ENCODE measurements around the gene MIS18BP1. TPM values are rescaled to one million over a fixed set of nuclear protein-coding genes. Genes with fewer than 3 reads are reported as not detected.

Gene MIS18BP1
- total RNA-seq, 2 donors from 2014 or later = 61.0 to 91.8 TPM

GRCh38 chr14:45247427-45247826, 5.6 kb downstream of the MIS18BP1 start:
- no peak overlapping the region for H3K27ac ChIP-seq (ENCODE audit: low read depth, low read length)
- Mint-ChIP-seq H3K4me3 (no peak overlapping the region), H3K27ac (no peak overlapping the region), H3K27me3 (ENCODE audit: insufficient read depth) (no peaks in the 10 kb centered on the region), H3K4me1 (peaks cover 15% of the 10 kb centered on the region), H3K9me3 (peaks cover 4% of the 10 kb centered on the region), H3K36me3 (ENCODE audit: low read depth) (peaks cover 4% of the 10 kb centered on the region)
- H3K4me3 ChIP-seq (ENCODE audit: low read length) = no peak overlapping the region
- no peaks in the 10 kb centered on the region for H3K27me3 ChIP-seq (ENCODE audit: control insufficient read depth, insufficient read depth, low read length, poor library complexity, severe bottlenecking)
- 95% methylated on average over 1 of the region's 1 CpG; no CpG with 5 or more reads in 1 of the 2 experiments for WGBS, 2 experiments (ENCODE audit: insufficient coverage in 1 of 2, insufficient read length in 1 of 2)
- H3K36me3 ChIP-seq (ENCODE audit: control insufficient read depth, insufficient read depth, low read length) = no peaks in the 10 kb centered on the region
- DNase-seq = no peak
- TF ChIP-seq, protein P1, sequence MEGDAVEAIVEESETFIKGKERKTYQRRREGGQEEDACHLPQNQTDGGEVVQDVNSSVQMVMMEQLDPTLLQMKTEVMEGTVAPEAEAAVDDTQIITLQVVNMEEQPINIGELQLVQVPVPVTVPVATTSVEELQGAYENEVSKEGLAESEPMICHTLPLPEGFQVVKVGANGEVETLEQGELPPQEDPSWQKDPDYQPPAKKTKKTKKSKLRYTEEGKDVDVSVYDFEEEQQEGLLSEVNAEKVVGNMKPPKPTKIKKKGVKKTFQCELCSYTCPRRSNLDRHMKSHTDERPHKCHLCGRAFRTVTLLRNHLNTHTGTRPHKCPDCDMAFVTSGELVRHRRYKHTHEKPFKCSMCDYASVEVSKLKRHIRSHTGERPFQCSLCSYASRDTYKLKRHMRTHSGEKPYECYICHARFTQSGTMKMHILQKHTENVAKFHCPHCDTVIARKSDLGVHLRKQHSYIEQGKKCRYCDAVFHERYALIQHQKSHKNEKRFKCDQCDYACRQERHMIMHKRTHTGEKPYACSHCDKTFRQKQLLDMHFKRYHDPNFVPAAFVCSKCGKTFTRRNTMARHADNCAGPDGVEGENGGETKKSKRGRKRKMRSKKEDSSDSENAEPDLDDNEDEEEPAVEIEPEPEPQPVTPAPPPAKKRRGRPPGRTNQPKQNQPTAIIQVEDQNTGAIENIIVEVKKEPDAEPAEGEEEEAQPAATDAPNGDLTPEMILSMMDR (conservative IDR thresholded peaks at IDR 0.05) = no peak
- no peaks in the 10 kb centered on the region for H3K9me3 ChIP-seq (ENCODE audit: control insufficient read depth, low read length)
- H3K9ac ChIP-seq (ENCODE audit: extremely low read depth, low read length, poor library complexity, severe bottlenecking) = no peak overlapping the region
- H3K4me1 ChIP-seq (ENCODE audit: control insufficient read depth, insufficient read depth, low read length) = no peaks in the 10 kb centered on the region

DNA sequence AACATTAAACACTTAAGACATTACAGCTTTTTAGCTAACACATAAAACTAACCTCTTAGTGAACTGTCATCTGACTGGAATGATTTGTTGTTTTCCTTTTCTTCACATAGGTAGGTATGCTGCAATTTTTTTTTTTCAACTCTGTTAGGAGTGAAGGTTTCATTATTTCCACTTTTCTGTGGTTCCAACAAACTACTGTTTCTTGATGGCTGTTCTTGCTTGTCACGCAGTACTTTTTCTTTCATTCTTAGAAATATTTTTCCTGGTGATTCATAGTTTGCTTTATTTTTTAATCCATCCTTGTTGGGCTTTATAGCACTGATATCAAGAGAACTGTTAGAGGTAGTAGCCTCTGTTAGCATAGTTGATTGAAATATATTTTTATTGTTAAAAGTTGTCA, 6.3 kb downstream of the MIS18BP1 start:
- H3K9me3 Mint-ChIP-seq = peaks cover 4% of the 10 kb centered on the region
- H3K27ac ChIP-seq (ENCODE audit: low read depth, low read length) = no peak overlapping the region
- H3K4me1 ChIP-seq (ENCODE audit: control insufficient read depth, insufficient read depth, low read length) = no peaks in the 10 kb centered on the region
- no peak overlapping the region for H3K27ac Mint-ChIP-seq
- H3K4me1 Mint-ChIP-seq = peaks cover 12% of the 10 kb centered on the region
- no peak overlapping the region for H3K9ac ChIP-seq (ENCODE audit: extremely low read depth, low read length, poor library complexity, severe bottlenecking)
- no peaks in the 10 kb centered on the region for H3K36me3 ChIP-seq (ENCODE audit: control insufficient read depth, insufficient read depth, low read length)
- no peaks in the 10 kb centered on the region for H3K9me3 ChIP-seq (ENCODE audit: control insufficient read depth, low read length)
- no peak for DNase-seq
- H3K36me3 Mint-ChIP-seq (ENCODE audit: low read depth) = peaks cover 12% of the 10 kb centered on the region
- no peak overlapping the region for H3K4me3 Mint-ChIP-seq
- 100% methylated on average over 1 of the region's 1 CpG; no CpG with 5 or more reads in 1 of the 2 experiments for WGBS, 2 experiments (ENCODE audit: insufficient coverage in 1 of 2, insufficient read length in 1 of 2)
- H3K4me3 ChIP-seq (ENCODE audit: low read length) = no peak overlapping the region
- no peaks in the 10 kb centered on the region for H3K27me3 ChIP-seq (ENCODE audit: control insufficient read depth, insufficient read depth, low read length, poor library complexity, severe bottlenecking)
- TF ChIP-seq, protein P1 (conservative IDR thresholded peaks at IDR 0.05) = no peak
- no peaks in the 10 kb centered on the region for H3K27me3 Mint-ChIP-seq (ENCODE audit: insufficient read depth)

- Mint-ChIP-seq H3K4me1 (peaks cover 8% of the 10 kb centered on the region), H3K27me3 (ENCODE audit: insufficient read depth) (no peaks in the 10 kb centered on the region), H3K27ac (no peak overlapping the region), H3K36me3 (ENCODE audit: low read depth) (peaks cover 14% of the 10 kb centered on the region), H3K4me3 (no peak overlapping the region), H3K9me3 (peaks cover 4% of the 10 kb centered on the region)
- H3K27me3 ChIP-seq (ENCODE audit: control insufficient read depth, insufficient read depth, low read length, poor library complexity, severe bottlenecking) = no peaks in the 10 kb centered on the region
- TF ChIP-seq, protein P1 (conservative IDR thresholded peaks at IDR 0.05) = no peak
- no peaks in the 10 kb centered on the region for H3K9me3 ChIP-seq (ENCODE audit: control insufficient read depth, low read length)
- no peaks in the 10 kb centered on the region for H3K4me1 ChIP-seq (ENCODE audit: control insufficient read depth, insufficient read depth, low read length)
- H3K9ac ChIP-seq (ENCODE audit: extremely low read depth, low read length, poor library complexity, severe bottlenecking) = no peak overlapping the region
- H3K4me3 ChIP-seq (ENCODE audit: low read length) = no peak overlapping the region
- whole genome bisulfite sequencing, 2 experiments (ENCODE audit: insufficient coverage in 1 of 2, insufficient read length in 1 of 2) = 91 to 100% methylated on average over 2 to 3 of the region's 3 CpGs
- H3K27ac ChIP-seq (ENCODE audit: low read depth, low read length) = no peak overlapping the region
- peaks cover 3% of the 10 kb centered on the region for H3K36me3 ChIP-seq (ENCODE audit: control insufficient read depth, insufficient read depth, low read length)
- no peak for DNase-seq
Measured at GRCh38 chr14:45246151-45246550, 6.9 kb downstream of the MIS18BP1 start.

Data from endodermal cell (in vitro differentiated cells).